Measurements from ENCODE around the gene EMC8. TPM values are rescaled to one million over a fixed set of nuclear protein-coding genes. Genes with fewer than 3 reads are reported as not detected.
A peak's percentile ranks its signal among the peaks of the same experiment; 100 is the strongest.

Gene EMC8
- total and polyA plus RNA-seq, 2 donors from 2014 or later = 20.9 to 24.7 TPM

- Histone ChIP-seq H3K4me1 (ENCODE audit: control insufficient read depth in 2 of 3, insufficient read depth in 2 of 3, low read depth in 1 of 3, low read length in 3 of 3) (peaks cover 0 to 3% (median 0%) of the 10 kb centered on the region in 3 donors), H3K4me3 (ENCODE audit: low read length in 3 of 3) (no peak overlapping the region), H3K27ac (ENCODE audit: low read depth in 2 of 2, low read length in 2 of 2) (no peak overlapping the region), H3K9ac (ENCODE audit: low read length in 3 of 3) (no peak overlapping the region), H3K27me3 (ENCODE audit: control insufficient read depth, insufficient read depth, low read length) (no peaks in the 10 kb centered on the region), H3K9me3 (ENCODE audit: control insufficient read depth in 2 of 3, insufficient read depth in 1 of 3, low read length in 3 of 3) (no peaks in the 10 kb centered on the region), H3K36me3 (ENCODE audit: control insufficient read depth in 2 of 3, insufficient read depth in 3 of 3, low read length in 3 of 3) (peaks cover 0 to 37% (median 13%) of the 10 kb centered on the region in 3 donors)
- FAIRE-seq = no peak
- intact Hi-C loops (cut with DNase I) = no loop called here
- TF ChIP-seq, protein P1, sequence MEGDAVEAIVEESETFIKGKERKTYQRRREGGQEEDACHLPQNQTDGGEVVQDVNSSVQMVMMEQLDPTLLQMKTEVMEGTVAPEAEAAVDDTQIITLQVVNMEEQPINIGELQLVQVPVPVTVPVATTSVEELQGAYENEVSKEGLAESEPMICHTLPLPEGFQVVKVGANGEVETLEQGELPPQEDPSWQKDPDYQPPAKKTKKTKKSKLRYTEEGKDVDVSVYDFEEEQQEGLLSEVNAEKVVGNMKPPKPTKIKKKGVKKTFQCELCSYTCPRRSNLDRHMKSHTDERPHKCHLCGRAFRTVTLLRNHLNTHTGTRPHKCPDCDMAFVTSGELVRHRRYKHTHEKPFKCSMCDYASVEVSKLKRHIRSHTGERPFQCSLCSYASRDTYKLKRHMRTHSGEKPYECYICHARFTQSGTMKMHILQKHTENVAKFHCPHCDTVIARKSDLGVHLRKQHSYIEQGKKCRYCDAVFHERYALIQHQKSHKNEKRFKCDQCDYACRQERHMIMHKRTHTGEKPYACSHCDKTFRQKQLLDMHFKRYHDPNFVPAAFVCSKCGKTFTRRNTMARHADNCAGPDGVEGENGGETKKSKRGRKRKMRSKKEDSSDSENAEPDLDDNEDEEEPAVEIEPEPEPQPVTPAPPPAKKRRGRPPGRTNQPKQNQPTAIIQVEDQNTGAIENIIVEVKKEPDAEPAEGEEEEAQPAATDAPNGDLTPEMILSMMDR (IDR thresholded peaks at IDR 0.05; ENCODE audit: borderline replicate concordance, extremely low read depth, insufficient read depth) = no peak
- peak in 1 of 5 donors; percentile 20 for DNase-seq
Measured at GRCh38 chr16:85778873-85779272, 20.5 kb downstream of the EMC8 start.

- intact Hi-C loops (cut with DNase I) = no loop called here
- Histone ChIP-seq H3K4me3 (ENCODE audit: low read length in 3 of 3) (no peak overlapping the region), H3K9me3 (ENCODE audit: control insufficient read depth in 2 of 3, insufficient read depth in 1 of 3, low read length in 3 of 3) (no peaks in the 10 kb centered on the region), H3K4me1 (ENCODE audit: control insufficient read depth in 2 of 3, insufficient read depth in 2 of 3, low read depth in 1 of 3, low read length in 3 of 3) (peaks cover 0 to 3% (median 0%) of the 10 kb centered on the region in 3 donors), H3K27me3 (ENCODE audit: control insufficient read depth, insufficient read depth, low read length) (no peaks in the 10 kb centered on the region), H3K9ac (ENCODE audit: low read length in 3 of 3) (no peak overlapping the region), H3K27ac (ENCODE audit: low read depth in 2 of 2, low read length in 2 of 2) (no peak overlapping the region), H3K36me3 (ENCODE audit: control insufficient read depth in 2 of 3, insufficient read depth in 3 of 3, low read length in 3 of 3) (peaks cover 0 to 37% (median 13%) of the 10 kb centered on the region in 3 donors)
- TF ChIP-seq, protein P1 (IDR thresholded peaks at IDR 0.05; ENCODE audit: borderline replicate concordance, extremely low read depth, insufficient read depth) = no peak
- DNase-seq (peak in 1 of 5 donors; percentile 15), FAIRE-seq (no peak)
Measured at GRCh38 chr16:85777583-85778310, 21.6 kb downstream of the EMC8 start.

DNA sequence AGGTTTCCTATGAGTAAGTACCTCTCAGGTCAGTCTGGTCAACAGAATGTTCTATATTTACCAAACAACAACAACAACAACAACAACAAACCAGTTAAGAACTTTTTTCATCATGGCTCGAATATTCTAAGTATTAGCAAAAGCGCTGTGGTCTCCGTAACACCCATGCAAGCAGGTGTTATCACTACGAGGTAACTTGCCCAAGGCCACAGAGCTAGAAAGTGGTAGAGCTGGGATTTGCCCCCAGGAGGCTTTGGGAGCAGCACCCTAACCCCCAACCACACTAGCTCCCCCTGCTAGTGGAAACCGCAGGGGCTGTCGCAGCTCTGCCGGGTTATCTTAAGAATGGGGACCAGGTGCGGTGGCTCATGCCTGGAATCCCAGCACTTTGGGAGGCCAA lies 24.5 kb downstream of the EMC8 start:
- intact Hi-C loops (cut with DNase I) = no loop called here
- Histone ChIP-seq H3K9ac (ENCODE audit: low read length in 3 of 3) (no peak overlapping the region), H3K27me3 (ENCODE audit: control insufficient read depth, insufficient read depth, low read length) (no peaks in the 10 kb centered on the region), H3K9me3 (ENCODE audit: control insufficient read depth in 2 of 3, insufficient read depth in 1 of 3, low read length in 3 of 3) (no peaks in the 10 kb centered on the region), H3K4me1 (ENCODE audit: control insufficient read depth in 2 of 3, insufficient read depth in 2 of 3, low read depth in 1 of 3, low read length in 3 of 3) (no peaks in the 10 kb centered on the region), H3K4me3 (ENCODE audit: low read length in 3 of 3) (no peak overlapping the region), H3K27ac (ENCODE audit: low read depth in 2 of 2, low read length in 2 of 2) (no peak overlapping the region), H3K36me3 (ENCODE audit: control insufficient read depth in 2 of 3, insufficient read depth in 3 of 3, low read length in 3 of 3) (peaks cover 0 to 23% (median 9%) of the 10 kb centered on the region in 3 donors)
- FAIRE-seq = no peak
- TF ChIP-seq, protein P1 (IDR thresholded peaks at IDR 0.05; ENCODE audit: borderline replicate concordance, extremely low read depth, insufficient read depth) = no peak
- DNase-seq = no peak

Data from kidney (tissue), 14 donors.